CD14-positive monocyte (primary cell): ENCODE results near the gene LRP1-AS. TPM values are rescaled to one million over a fixed set of nuclear protein-coding genes. Genes with fewer than 3 reads are reported as not detected.

ENCODE experiments used
- DNase-seq, 3 donors: peaks; one replicate each; pipeline ENCODE4 v3.0.0-alpha.2; 2011 to 2022
- H2AFZ ChIP-seq: 2 replicates; pipeline ENCODE4 v1.6.0; 2012; ENCODE audit warnings: mild to moderate bottlenecking, low read depth, low read length, inconsistent platforms; ENCODE audit not compliant: insufficient read depth, poor library complexity, severe bottlenecking
- H3K27ac ChIP-seq, 2 donors: 1 replicate in 1 of 2; 2 replicates in 1 of 2; pipeline ENCODE4 v1.5.1; 2012 to 2013; ENCODE audit warnings: low read length in 2 of 2, control low read depth in 1 of 2, inconsistent platforms in 1 of 2, low read depth in 1 of 2, mild to moderate bottlenecking in 1 of 2
- H3K27me3 ChIP-seq, 2 donors: one replicate each; pipeline versions ENCODE4 v1.6.0 to v1.6.1; 2011 to 2013; ENCODE audit warnings: low read length in 2 of 2; ENCODE audit not compliant: control insufficient read depth in 2 of 2, insufficient read depth in 2 of 2
- H3K36me3 ChIP-seq, 2 donors: replicated peaks in 1 of 2; 1 replicate in 1 of 2; 2 replicates in 1 of 2; pipeline versions ENCODE4 v1.5.1 to v1.6.1; 2012 to 2013; ENCODE audit warnings: low read length in 2 of 2, control low read depth in 1 of 2, inconsistent platforms in 1 of 2, mild to moderate bottlenecking in 1 of 2; ENCODE audit not compliant: insufficient read depth in 2 of 2, control insufficient read depth in 1 of 2
- H3K4me1 ChIP-seq, 2 donors: 1 replicate in 1 of 2; 2 replicates in 1 of 2; pipeline versions ENCODE4 v1.5.1 to v1.6.1; 2012 to 2013; ENCODE audit warnings: low read length in 2 of 2, control low read depth in 1 of 2, inconsistent platforms in 1 of 2, mild to moderate bottlenecking in 1 of 2, moderate library complexity in 1 of 2; ENCODE audit not compliant: insufficient read depth in 2 of 2, control insufficient read depth in 1 of 2
- H3K4me2 ChIP-seq: replicated peaks from 2 replicates; pipeline ENCODE3; 2012; ENCODE audit warnings: low read length, moderate library complexity, mild to moderate bottlenecking; ENCODE audit not compliant: poor library complexity, severe bottlenecking; ENCODE audit errors: extremely low read depth
- H3K4me3 ChIP-seq, 3 experiments: fragments of 200-600 bp in 1 of 3; sonication (generic) in 1 of 3; replicated peaks in 1 of 3; 1 replicate in 2 of 3; 2 replicates in 1 of 3; pipeline ENCODE4 v1.5.1; 2011 to 2013; ENCODE audit warnings: low read length in 3 of 3, mild to moderate bottlenecking in 3 of 3, control low read depth in 2 of 3, low read depth in 2 of 3, inconsistent platforms in 1 of 3, moderate library complexity in 1 of 3
- H3K79me2 ChIP-seq: 2 replicates; pipeline ENCODE4 v1.6.0; 2012; ENCODE audit warnings: mild to moderate bottlenecking, control low read depth, inconsistent platforms, low read length, moderate library complexity; ENCODE audit not compliant: insufficient read depth
- H3K9ac ChIP-seq: 2 replicates; pipeline ENCODE4 v1.6.0; 2017; ENCODE audit warnings: low read length, mild to moderate bottlenecking; ENCODE audit not compliant: insufficient read depth, poor library complexity, severe bottlenecking
- H3K9me3 ChIP-seq, 2 donors: replicated peaks in 1 of 2; 1 replicate in 1 of 2; 2 replicates in 1 of 2; pipeline versions ENCODE4 v1.5.1 to v1.6.1; 2012 to 2013; ENCODE audit warnings: low read length in 2 of 2, control low read depth in 1 of 2; ENCODE audit not compliant: control insufficient read depth in 1 of 2, insufficient read depth in 1 of 2
- H4K20me1 ChIP-seq: 2 replicates; pipeline ENCODE4 v1.6.0; 2012; ENCODE audit warnings: mild to moderate bottlenecking, low read length, control low read depth, moderate library complexity; ENCODE audit not compliant: insufficient read depth
- H3K27ac Mint-ChIP-seq, 7 donors: one replicate each; pipeline ENCODE4 v1.8.0; 2020; ENCODE audit warnings: mild to moderate bottlenecking in 7 of 7, mixed read lengths in 7 of 7, moderate library complexity in 6 of 7, inconsistent platforms in 2 of 7
- H3K27me3 Mint-ChIP-seq, 3 donors: one replicate each; pipeline ENCODE4 v1.8.0; 2021 to 2022; ENCODE audit warnings: low read depth in 3 of 3, mild to moderate bottlenecking in 3 of 3, mixed read lengths in 3 of 3, moderate library complexity in 3 of 3, inconsistent platforms in 1 of 3
- H3K36me3 Mint-ChIP-seq, 2 donors: one replicate each; pipeline ENCODE4 v1.8.0; 2020; ENCODE audit warnings: mixed read lengths in 2 of 2, inconsistent platforms in 1 of 2, mild to moderate bottlenecking in 1 of 2
- H3K4me1 Mint-ChIP-seq: one replicate; pipeline ENCODE4 v1.8.0; 2020; ENCODE audit warnings: mild to moderate bottlenecking, mixed read lengths
- H3K4me3 Mint-ChIP-seq, 2 donors: one replicate each; pipeline ENCODE4 v1.8.0; 2020; ENCODE audit warnings: mild to moderate bottlenecking in 2 of 2, mixed read lengths in 2 of 2, moderate library complexity in 1 of 2
- H3K9me3 Mint-ChIP-seq, 7 donors: one replicate each; pipeline ENCODE4 v1.8.0; 2020 to 2022; ENCODE audit warnings: mixed read lengths in 7 of 7, mild to moderate bottlenecking in 6 of 7, moderate library complexity in 6 of 7, inconsistent platforms in 2 of 7
- CTCF ChIP-seq: fragments of 200-600 bp; IDR thresholded peaks from one replicate; pipeline ENCODE4 v1.8.0; 2022; ENCODE audit warnings: antibody characterized with exemption, mild to moderate bottlenecking
- WGBS: methylation state at CpG from one replicate; pipeline ENCODE4 v1.1.5; 2013; ENCODE audit warnings: missing lambda C conversion rate; ENCODE audit not compliant: insufficient coverage; 5-methylcytosine and 5-hydroxymethylcytosine counted together
- intact Hi-C, 2 donors: fragments of 100-400 bp; cut with micrococcal nuclease; formaldehyde crosslinking; loops; one replicate each; pipeline versions ENCODE4 v1.15.0 to v1.15.1; 2023
- polyA plus RNA-seq, 3 donors: library from polyadenylated mRNA; depleted of rRNA in 1 of 3; unstranded in 2 of 3; stranded (reverse) in 1 of 3; fragments of 300-500 nt in 2 of 3; fragments of >200 nt in 1 of 3; fragmentation: Illumina TruSeq in 2 of 3; gene quantifications; 1 replicate in 2 of 3; 2 replicates in 1 of 3; pipeline ENCODE4 v1.2.3, GENCODE V29; 2012 to 2021

Gene LRP1-AS
- polyA plus RNA-seq, 3 donors: 0.35 to 1.5 TPM; not detected in 1

GRCh38 chr12:57164966-57165625 lies 17.7 kb upstream of the LRP1-AS start:
- no peaks in the 10 kb centered on the region for H3K9me3 ChIP-seq
- H4K20me1 ChIP-seq: peaks cover 91% of the 10 kb centered on the region
- DNase-seq: no peak
- Mint-ChIP-seq H3K9me3 (no peaks in the 10 kb centered on the region), H3K36me3 (peaks cover 94 to 97% of the 10 kb centered on the region in 2 donors), H3K4me3 (no peak overlapping the region), H3K4me1 (peaks cover 50% of the 10 kb centered on the region), H3K27ac (peak overlapping the region in 5 of 7 donors; percentile 10 to 69 (median 44)), H3K27me3 (peaks cover 0 to 7% (median 5%) of the 10 kb centered on the region in 3 donors)
- TF ChIP-seq CTCF: no peak
- intact Hi-C loops: loop anchor here in 1 of 2 donors (5.0 kb wide), 1 partner anchor 38 kb away; the partner anchor contains the start of gene LRP1
- peaks cover 22 to 42% of the 10 kb centered on the region in 2 donors for H3K4me1 ChIP-seq
- no peak overlapping the region for H2AFZ ChIP-seq
- H3K79me2 ChIP-seq: no peaks in the 10 kb centered on the region
- no peak overlapping the region for H3K4me2 ChIP-seq
- WGBS: 87% methylated on average over 12 of the region's 13 CpGs
- no peak overlapping the region for H3K9ac ChIP-seq
- H3K4me3 ChIP-seq: no peak overlapping the region
- peaks cover 95 to 100% of the 10 kb centered on the region in 2 donors for H3K36me3 ChIP-seq
- H3K27me3 ChIP-seq: no peaks in the 10 kb centered on the region
- no peak overlapping the region for H3K27ac ChIP-seq

GRCh38 chr12:57164454-57164853 lies 17.0 kb upstream of the LRP1-AS start:
- intact Hi-C loops: loop anchor here in 1 of 2 donors (5.0 kb wide), 1 partner anchor 37 kb away; the partner anchor contains the start of gene LRP1
- H3K27ac Mint-ChIP-seq: peak overlapping the region in 1 of 7 donors; percentile 44
- H3K27ac ChIP-seq: no peak overlapping the region
- H4K20me1 ChIP-seq: peaks cover 91% of the 10 kb centered on the region
- TF ChIP-seq CTCF: no peak
- peaks cover 0 to 7% (median 5%) of the 10 kb centered on the region in 3 donors for H3K27me3 Mint-ChIP-seq
- no peaks in the 10 kb centered on the region for H3K27me3 ChIP-seq
- H3K9me3 ChIP-seq: no peaks in the 10 kb centered on the region
- H3K36me3 ChIP-seq: peaks cover 95 to 100% of the 10 kb centered on the region in 2 donors
- peaks cover 24 to 45% of the 10 kb centered on the region in 2 donors for H3K4me1 ChIP-seq
- peaks cover 55% of the 10 kb centered on the region for H3K4me1 Mint-ChIP-seq
- no peaks in the 10 kb centered on the region for H3K9me3 Mint-ChIP-seq
- no peak overlapping the region for H3K9ac ChIP-seq
- no peak overlapping the region for H3K4me3 ChIP-seq
- no peaks in the 10 kb centered on the region for H3K79me2 ChIP-seq
- WGBS: 96% methylated on average over 2 of the region's 3 CpGs
- no peak overlapping the region for H2AFZ ChIP-seq
- H3K4me2 ChIP-seq: no peak overlapping the region
- no peak for DNase-seq
- no peak overlapping the region for H3K4me3 Mint-ChIP-seq
- peaks cover 94 to 97% of the 10 kb centered on the region in 2 donors for H3K36me3 Mint-ChIP-seq
